Mucosa of stomach (tissue), 1 donor: ENCODE measurements around the gene NINL.
"Not testable (repeated sequence)": the region's sequence is repeated elsewhere in the genome, so short reads cannot be mapped to it uniquely, and the experiment has no call there.

ENCODE experiments used
- H3K27me3 ChIP-seq: one replicate; pipeline ENCODE4 v1.7.0; 2013; ENCODE audit warnings: mild to moderate bottlenecking, low read length; ENCODE audit not compliant: control insufficient read depth, insufficient read depth
- H3K36me3 ChIP-seq: one replicate; pipeline ENCODE4 v1.7.0; 2013; ENCODE audit warnings: low read length; ENCODE audit not compliant: control insufficient read depth, insufficient read depth
- H3K4me1 ChIP-seq: one replicate; pipeline ENCODE4 v1.7.0; 2013; ENCODE audit warnings: mild to moderate bottlenecking, low read length; ENCODE audit not compliant: control insufficient read depth, insufficient read depth
- H3K4me3 ChIP-seq: one replicate; pipeline ENCODE4 v1.7.0; 2013; ENCODE audit warnings: low read length
- H3K9ac ChIP-seq: one replicate; pipeline ENCODE4 v1.7.0; 2013; ENCODE audit warnings: mild to moderate bottlenecking, low read length, moderate library complexity
- H3K9me3 ChIP-seq: one replicate; pipeline ENCODE4 v1.7.0; 2013; ENCODE audit warnings: mild to moderate bottlenecking, low read length, moderate library complexity; ENCODE audit not compliant: control insufficient read depth
- donor health status: Pancreatic carcinoma.

NINL gene

DNA sequence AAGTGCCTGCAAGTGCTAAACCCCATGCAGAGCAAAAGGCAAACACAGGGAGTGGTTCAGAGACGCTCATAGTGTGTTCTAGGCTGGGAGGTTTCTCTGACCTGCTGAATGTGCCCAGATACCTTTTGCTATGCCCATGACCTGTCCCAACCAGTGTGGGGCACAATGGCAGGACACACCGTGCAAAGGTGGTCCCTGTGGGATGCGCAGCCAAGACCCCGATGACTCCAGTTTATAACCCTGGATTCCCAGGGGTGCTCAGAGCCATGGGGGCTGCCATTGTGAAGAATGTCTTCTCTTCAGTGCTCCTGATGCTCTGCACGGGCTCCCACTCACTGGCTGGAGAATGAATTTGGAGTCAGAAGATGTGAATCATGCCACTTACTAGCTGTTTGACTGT, 2.2 kb upstream of the NINL start:
- H3K4me3 ChIP-seq = no peak overlapping the region
- H3K9ac ChIP-seq = no peak overlapping the region
- no peaks in the 10 kb centered on the region for H3K9me3 ChIP-seq
- no peaks in the 10 kb centered on the region for H3K36me3 ChIP-seq
- H3K4me1 ChIP-seq = peaks cover 7% of the 10 kb centered on the region
- H3K27me3 ChIP-seq = no peaks in the 10 kb centered on the region

GRCh38 chr20:25586877-25587276, 1.5 kb upstream of the NINL start:
- Histone ChIP-seq H3K9ac (no peak overlapping the region), H3K4me3 (no peak overlapping the region), H3K9me3 (no peaks in the 10 kb centered on the region), H3K36me3 (no peaks in the 10 kb centered on the region), H3K4me1 (peaks cover 7% of the 10 kb centered on the region), H3K27me3 (no peaks in the 10 kb centered on the region)

- H3K9me3 ChIP-seq, H3K36me3 ChIP-seq, H3K9ac ChIP-seq, H3K4me1 ChIP-seq, H3K27me3 ChIP-seq, H3K4me3 ChIP-seq: not testable (repeated sequence)
These were observed 1.7 kb downstream of the NINL start for GRCh38 chr20:25583607-25584006.

- no peaks in the 10 kb centered on the region for H3K36me3 ChIP-seq
- H3K27me3 ChIP-seq = no peaks in the 10 kb centered on the region
- H3K9me3 ChIP-seq = no peaks in the 10 kb centered on the region
- peaks cover 7% of the 10 kb centered on the region for H3K4me1 ChIP-seq
- no peak overlapping the region for H3K9ac ChIP-seq
- H3K4me3 ChIP-seq = no peak overlapping the region
These were observed 4.6 kb downstream of the NINL start for GRCh38 chr20:25580711-25581110.

DNA sequence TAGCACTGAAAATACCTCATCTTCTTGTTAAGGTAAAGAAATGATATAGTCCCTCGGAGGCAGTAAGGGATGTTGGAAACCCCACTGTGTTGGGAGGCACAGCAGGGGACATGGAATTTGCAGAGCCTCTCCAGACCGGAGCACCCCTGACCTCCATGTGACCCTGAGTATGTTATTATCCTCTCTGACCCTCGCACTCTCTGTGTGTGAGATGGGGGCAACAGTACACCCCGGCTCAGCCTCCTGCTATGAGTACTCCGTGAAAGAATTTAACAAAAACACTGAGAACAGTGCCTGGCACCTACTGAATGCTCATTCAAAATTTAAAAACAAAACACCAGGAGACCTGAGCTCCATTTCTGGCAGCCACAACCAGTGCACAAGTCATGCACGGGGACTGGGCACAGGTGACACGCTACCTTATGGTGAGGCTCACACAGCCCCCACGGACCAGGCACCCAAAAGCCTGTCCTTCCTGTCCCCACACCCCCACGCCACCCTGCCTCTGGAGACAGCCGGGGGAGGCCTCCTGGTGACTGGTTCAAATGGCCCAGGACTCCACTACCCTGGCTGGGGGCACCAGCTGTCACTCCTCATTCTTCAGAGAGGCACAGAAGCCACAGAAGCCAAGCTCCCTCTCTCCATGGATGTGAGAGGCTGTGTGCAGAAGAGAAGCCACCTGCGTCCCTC, 6.1 kb downstream of the NINL start:
- Histone ChIP-seq H3K9me3 (no peaks in the 10 kb centered on the region), H3K27me3 (no peaks in the 10 kb centered on the region), H3K36me3 (no peaks in the 10 kb centered on the region), H3K4me3 (no peak overlapping the region), H3K9ac (no peak overlapping the region), H3K4me1 (peaks cover 5% of the 10 kb centered on the region)

GRCh38 chr20:25576783-25577530, 8.4 kb downstream of the NINL start:
- no peak overlapping the region for H3K9ac ChIP-seq

GRCh38 chr20:25574411-25574810, 10.9 kb downstream of the NINL start:
- H3K36me3 ChIP-seq = no peaks in the 10 kb centered on the region
- no peak overlapping the region for H3K9ac ChIP-seq
- no peaks in the 10 kb centered on the region for H3K27me3 ChIP-seq
- no peak overlapping the region for H3K4me3 ChIP-seq
- H3K4me1 ChIP-seq = peaks cover 17% of the 10 kb centered on the region
- H3K9me3 ChIP-seq = no peaks in the 10 kb centered on the region

More at GRCh38 chr20:25576783-25577530, 8.4 kb downstream of the NINL start:
- Histone ChIP-seq H3K36me3 (no peaks in the 10 kb centered on the region), H3K4me1 (peaks cover 6% of the 10 kb centered on the region), H3K4me3 (no peak overlapping the region), H3K9me3 (no peaks in the 10 kb centered on the region), H3K27me3 (no peaks in the 10 kb centered on the region)

GRCh38 chr20:25573288-25574251, 11.8 kb downstream of the NINL start:
- H3K9ac ChIP-seq = no peak overlapping the region
- H3K36me3 ChIP-seq = no peaks in the 10 kb centered on the region
- no peaks in the 10 kb centered on the region for H3K27me3 ChIP-seq
- no peak overlapping the region for H3K4me3 ChIP-seq
- H3K4me1 ChIP-seq = peaks cover 17% of the 10 kb centered on the region
- no peaks in the 10 kb centered on the region for H3K9me3 ChIP-seq

GRCh38 chr20:25571817-25572216, 13.5 kb downstream of the NINL start:
- Histone ChIP-seq H3K4me3 (no peak overlapping the region), H3K36me3 (no peaks in the 10 kb centered on the region), H3K27me3 (no peaks in the 10 kb centered on the region), H3K9ac (no peak overlapping the region), H3K4me1 (peaks cover 17% of the 10 kb centered on the region), H3K9me3 (no peaks in the 10 kb centered on the region)

DNA sequence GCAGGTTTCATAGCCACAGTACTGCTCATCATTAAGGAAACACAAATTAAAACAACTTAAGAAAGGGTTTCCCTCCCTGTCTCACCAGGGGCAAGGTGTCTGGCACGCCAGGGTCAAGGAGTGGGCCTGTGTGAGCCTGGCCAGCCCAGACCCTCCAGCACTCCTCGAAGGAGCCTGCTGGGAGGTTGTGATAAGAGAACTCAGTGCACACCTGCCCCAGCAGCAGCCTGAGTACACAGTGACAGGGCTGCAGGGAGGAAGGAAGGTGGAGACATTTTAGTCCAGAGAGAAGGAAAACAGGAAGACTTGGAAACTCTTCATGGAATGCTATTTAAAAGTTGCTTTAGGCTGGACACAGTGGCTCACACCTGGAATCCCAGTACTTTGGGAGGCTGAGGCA, 14.1 kb downstream of the NINL start:
- Histone ChIP-seq H3K4me1 (peaks cover 17% of the 10 kb centered on the region), H3K9me3 (no peaks in the 10 kb centered on the region), H3K9ac (peak overlapping the region; percentile 16), H3K27me3 (no peaks in the 10 kb centered on the region), H3K36me3 (no peaks in the 10 kb centered on the region), H3K4me3 (no peak overlapping the region)

DNA sequence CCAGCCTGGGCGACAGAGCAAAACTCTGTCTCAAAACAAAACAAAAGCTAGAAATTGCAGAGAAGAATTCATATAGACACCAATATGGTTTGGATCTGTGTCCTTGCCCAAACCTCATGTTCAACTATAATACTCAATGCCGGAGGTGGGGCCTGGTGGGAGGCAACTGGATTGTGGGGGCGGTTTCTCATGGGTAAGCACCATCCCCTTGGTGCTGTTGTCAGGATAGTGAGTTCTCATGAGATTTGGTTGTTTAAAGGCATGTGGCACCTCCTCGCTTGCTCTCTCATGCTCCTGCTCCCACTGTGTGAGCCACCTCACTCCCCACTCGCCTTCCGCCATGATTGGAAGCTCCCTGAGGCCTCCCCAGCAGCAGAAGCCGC, 15.2 kb downstream of the NINL start:
- Histone ChIP-seq H3K9ac (no peak overlapping the region), H3K4me1 (peaks cover 17% of the 10 kb centered on the region), H3K27me3 (no peaks in the 10 kb centered on the region), H3K4me3 (no peak overlapping the region), H3K9me3 (no peaks in the 10 kb centered on the region), H3K36me3 (no peaks in the 10 kb centered on the region)

DNA sequence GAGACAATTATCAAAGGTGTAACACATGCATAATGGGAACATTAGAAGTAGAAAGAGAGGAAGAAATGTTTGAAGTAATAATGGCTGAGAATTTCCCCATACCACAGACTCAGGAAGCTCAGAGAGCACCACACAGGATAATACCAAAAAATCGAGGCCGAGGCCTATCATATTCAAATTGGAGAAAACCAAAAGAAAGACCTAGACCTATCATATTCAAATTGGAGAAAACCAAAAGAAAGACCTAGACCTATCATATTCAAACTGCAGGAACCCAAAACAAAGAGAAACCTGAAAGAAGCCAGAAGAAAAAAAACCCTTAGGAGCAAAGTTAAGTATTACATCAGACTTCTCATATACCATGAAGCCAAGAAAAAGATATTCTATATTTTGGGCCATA, 18.0 kb downstream of the NINL start:
- Histone ChIP-seq H3K9me3 (no peaks in the 10 kb centered on the region), H3K4me1 (peaks cover 13% of the 10 kb centered on the region), H3K27me3 (no peaks in the 10 kb centered on the region), H3K9ac (no peak overlapping the region), H3K4me3 (no peak overlapping the region), H3K36me3 (no peaks in the 10 kb centered on the region)
